Activated gamma-delta T cell (primary cell): Measurements from ENCODE around the gene TXN2.
"Not testable (repeated sequence)": the region's sequence is repeated elsewhere in the genome, so short reads cannot be mapped to it uniquely, and the experiment has no call there.

Experiments used
- DNase-seq: peaks from one replicate; lab custom pipeline; 2025; lab: John Stamatoyannopoulos, UW
- total RNA-seq, 2 donors: gene quantifications; one replicate each; lab custom pipeline; 2026; lab: John Stamatoyannopoulos, UW

The TXN2 gene
- total RNA-seq = 13.1 to 13.5 reads per million in 2 donors

GRCh38 chr22:36481393-36482168 is at the start of gene TXN2:
TSS of gene TXN2 (minus strand) at chr22:36481640. CDS start at chr22:36480837, 803 bp downstream.
- peak; percentile 78 for DNase-seq

- peak; percentile 98 for DNase-seq
Observed at GRCh38 chr22:36528795-36529751, 47.6 kb upstream of the TXN2 start, which contains the start of gene EIF3D. TSS of gene EIF3D (minus strand) at chr22:36529166. CDS start at chr22:36526121, 3,045 bp downstream.

GRCh38 chr22:36528341-36528740 is 46.9 kb upstream of the TXN2 start:
- DNase-seq = no peak

- no peak for DNase-seq
Observed at GRCh38 chr22:36522662-36523061, 41.2 kb upstream of the TXN2 start.

GRCh38 chr22:36520423-36520822 is 39.0 kb upstream of the TXN2 start:
- DNase-seq = no peak

GRCh38 chr22:36519906-36520305 is 38.5 kb upstream of the TXN2 start:
- DNase-seq = not testable (repeated sequence)

- DNase-seq = no peak
Observed at GRCh38 chr22:36514766-36515165, 33.3 kb upstream of the TXN2 start.

- no peak for DNase-seq
Observed at GRCh38 chr22:36512991-36513390, 31.6 kb upstream of the TXN2 start.

- DNase-seq = no peak
Observed at GRCh38 chr22:36512333-36512732, 30.9 kb upstream of the TXN2 start.

GRCh38 chr22:36510966-36511881 is 29.8 kb upstream of the TXN2 start:
- DNase-seq = no peak

- DNase-seq = no peak
Observed at GRCh38 chr22:36510384-36510783, 28.9 kb upstream of the TXN2 start.

GRCh38 chr22:36507518-36508010 is 26.1 kb upstream of the TXN2 start:
- DNase-seq = no peak

- peak; percentile 84 for DNase-seq
Observed at GRCh38 chr22:36506637-36507517, 25.4 kb upstream of the TXN2 start, which contains the start of gene FOXRED2. TSS of gene FOXRED2 (minus strand) at chr22:36507040. CDS start at chr22:36506422, 618 bp downstream.

- no peak for DNase-seq
Observed at GRCh38 chr22:36505998-36506635, 24.7 kb upstream of the TXN2 start.

GRCh38 chr22:36497910-36498665 is 16.6 kb upstream of the TXN2 start:
- DNase-seq = no peak

GRCh38 chr22:36493690-36494110 is 12.3 kb upstream of the TXN2 start:
- DNase-seq = no peak

- DNase-seq = no peak
Observed at GRCh38 chr22:36492109-36492508, 10.7 kb upstream of the TXN2 start.

- no peak for DNase-seq
Observed at GRCh38 chr22:36491155-36491554, 9.7 kb upstream of the TXN2 start.
